GM21367 (cell line): ENCODE results near the gene MLXIP.
"Not testable (repeated sequence)": the region's sequence is repeated elsewhere in the genome, so short reads cannot be mapped to it uniquely, and the experiment has no call there.

Source experiments
- ATAC-seq: cut with Tn5 transposase; IDR thresholded peaks from one replicate; pipeline ENCODE4 v1.9.1; 2021; ENCODE audit not compliant: unreplicated experiment

MLXIP gene

GRCh38 chr12:122094137-122094734 lies 15.7 kb downstream of the MLXIP start:
- no peak for ATAC-seq

GRCh38 chr12:122094735-122095631 lies 16.4 kb downstream of the MLXIP start:
- no peak for ATAC-seq

GRCh38 chr12:122096014-122096413 lies 17.5 kb downstream of the MLXIP start:
- no peak for ATAC-seq

DNA sequence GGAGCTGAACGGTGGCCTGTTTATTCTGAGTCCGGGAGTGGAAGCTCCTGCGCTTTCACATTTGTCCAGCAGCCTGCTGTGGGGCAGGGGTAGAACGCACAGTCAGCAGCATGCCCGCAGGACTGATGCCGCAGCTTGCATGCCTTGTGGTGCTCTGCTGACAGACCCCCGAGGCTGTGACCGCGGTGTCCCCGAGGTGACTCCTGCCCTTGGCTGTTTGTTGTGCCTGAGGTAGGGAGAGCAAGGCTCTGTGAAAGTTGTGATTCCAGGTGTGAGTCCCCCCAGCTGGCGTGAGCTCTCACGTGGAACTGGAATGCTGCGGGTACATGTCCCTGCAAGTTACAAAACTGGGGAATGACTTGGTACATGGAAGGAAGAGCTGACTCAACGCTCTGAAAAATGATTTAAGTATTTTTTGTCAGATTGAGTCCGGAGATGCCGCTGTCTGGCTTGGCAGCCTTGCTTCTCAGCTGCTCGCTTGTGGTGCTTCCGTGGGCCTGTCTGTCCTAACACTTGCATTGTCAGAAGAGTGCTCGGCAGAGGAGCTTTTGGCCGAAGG lies 18.1 kb downstream of the MLXIP start:
- ATAC-seq: no peak

GRCh38 chr12:122097584-122097926 lies 19.0 kb downstream of the MLXIP start:
- no peak for ATAC-seq

DNA sequence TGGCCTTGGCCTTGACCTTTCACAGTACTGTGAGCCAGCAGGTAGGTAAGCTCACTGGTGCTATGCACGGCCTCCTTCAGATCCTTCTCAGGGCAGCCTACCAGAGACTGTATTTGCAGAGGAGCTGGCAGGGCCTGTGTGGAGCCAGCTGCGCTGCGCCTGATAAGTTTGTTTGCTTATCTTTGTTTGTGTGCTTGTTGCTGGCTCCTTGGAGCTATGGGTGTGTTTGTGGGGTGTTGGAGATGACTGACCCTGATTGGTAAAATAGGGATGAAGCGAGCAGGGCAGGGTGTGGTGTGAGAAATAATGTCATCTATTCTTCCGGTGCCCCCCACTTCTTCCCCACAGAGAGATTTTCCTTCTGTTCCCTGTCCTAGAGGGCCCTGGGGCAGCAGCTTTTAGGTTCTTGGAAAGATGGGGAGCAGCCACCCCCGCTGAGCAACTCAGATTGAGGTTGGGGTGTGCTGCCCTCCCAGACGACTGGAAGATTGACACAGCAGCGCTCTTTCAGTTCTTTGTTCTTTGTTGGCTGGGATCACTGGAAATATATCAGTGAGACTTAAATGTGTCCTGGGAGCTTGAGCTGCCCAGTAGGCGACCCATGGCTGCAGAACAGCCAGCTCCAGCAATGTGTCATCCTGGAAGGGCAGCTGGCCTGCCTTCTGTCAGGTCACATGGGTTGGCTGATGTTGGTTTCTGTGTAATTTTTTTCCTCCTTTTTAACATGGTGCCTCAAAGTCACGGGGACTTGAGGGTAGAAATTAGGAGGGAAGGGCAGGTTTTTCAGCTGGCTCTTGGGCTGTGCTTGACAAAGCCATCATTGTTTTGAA lies 19.6 kb downstream of the MLXIP start:
- ATAC-seq: no peak

- ATAC-seq: no peak
Measured at GRCh38 chr12:122099280-122099749, 20.8 kb downstream of the MLXIP start.

DNA sequence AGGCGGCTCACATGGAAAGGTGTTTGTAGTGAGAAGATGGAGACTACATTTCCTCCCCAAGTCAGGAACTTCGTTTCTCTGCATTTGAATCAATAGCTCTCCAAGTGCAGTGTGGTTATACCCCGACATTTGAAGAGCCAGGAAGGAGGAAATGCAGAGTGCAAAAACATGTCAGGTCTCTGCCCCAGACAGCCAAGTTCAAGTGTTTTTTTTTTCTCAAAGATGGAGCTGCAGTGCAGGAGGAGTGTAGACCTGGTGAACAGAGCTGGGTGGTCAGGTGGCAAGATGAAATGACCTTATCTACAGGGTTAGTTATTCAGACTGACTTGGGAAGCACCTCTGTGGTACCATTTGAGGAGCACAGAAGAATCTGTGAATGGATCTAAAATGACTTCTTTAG lies 21.3 kb downstream of the MLXIP start:
- ATAC-seq: no peak

GRCh38 chr12:122100568-122100967 lies 22.0 kb downstream of the MLXIP start:
- ATAC-seq: no peak

DNA sequence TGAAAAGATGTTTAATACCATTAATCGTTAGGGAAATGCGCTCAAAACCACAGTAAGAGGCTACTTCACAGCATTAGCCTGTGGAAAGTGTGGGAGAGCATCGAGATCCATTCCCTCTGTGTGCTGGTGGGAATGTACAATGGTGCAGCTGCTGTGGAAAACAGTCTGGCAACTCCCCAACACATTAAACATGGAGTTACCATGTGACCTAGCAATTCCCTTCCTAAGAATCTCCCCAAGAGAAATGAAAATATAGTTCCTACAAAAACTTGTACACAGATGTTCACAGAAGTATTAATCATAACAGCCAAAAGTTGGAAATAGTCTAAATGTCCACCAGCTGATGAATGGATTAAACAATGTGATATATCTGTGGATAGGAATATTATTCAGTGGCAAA lies 23.8 kb downstream of the MLXIP start:
- no peak for ATAC-seq

- ATAC-seq: no peak
Measured at GRCh38 chr12:122104844-122105243, 26.3 kb downstream of the MLXIP start.

DNA sequence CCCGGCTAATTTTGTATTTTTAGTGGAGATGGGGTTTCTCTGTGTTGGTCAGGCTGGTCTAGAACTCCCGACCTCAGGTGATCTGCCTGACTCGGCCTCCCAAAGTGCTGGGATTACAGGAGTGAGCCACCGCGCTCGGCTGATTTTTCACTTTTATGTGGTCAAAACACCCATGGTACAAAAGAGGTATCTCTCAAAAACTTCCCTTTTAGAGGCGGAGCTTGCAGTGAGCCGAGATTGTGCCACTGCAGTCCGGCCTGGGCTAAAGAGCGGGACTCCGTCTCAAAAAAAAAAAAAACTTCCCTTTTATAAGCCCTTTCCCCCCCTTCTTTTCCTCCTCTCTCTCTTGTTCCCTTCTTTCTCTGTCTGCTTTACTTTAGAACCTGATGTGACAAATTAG lies 26.9 kb downstream of the MLXIP start:
- not testable (repeated sequence) for ATAC-seq

DNA sequence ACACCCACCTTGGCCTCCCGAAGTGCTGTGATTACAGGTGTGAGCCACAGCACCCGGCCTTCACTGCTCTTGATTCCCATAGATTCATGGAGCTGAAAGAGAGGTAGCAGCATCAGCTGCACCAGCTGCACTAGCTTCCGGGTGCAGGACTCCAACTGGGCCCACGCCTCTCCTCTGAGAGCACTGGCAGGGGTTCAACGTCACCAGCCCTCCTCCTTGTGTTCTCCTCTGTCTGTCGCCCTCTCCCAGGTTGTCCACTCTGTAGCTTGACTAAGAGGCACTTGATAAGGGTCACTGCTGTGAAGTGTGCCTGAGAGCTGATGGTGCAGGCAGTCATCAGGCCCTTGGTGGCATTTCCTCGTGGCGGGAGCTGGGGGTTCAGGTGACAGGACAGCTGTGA lies 28.3 kb downstream of the MLXIP start:
- no peak for ATAC-seq

- no peak for ATAC-seq
Measured at GRCh38 chr12:122107261-122107660, 28.7 kb downstream of the MLXIP start.

DNA sequence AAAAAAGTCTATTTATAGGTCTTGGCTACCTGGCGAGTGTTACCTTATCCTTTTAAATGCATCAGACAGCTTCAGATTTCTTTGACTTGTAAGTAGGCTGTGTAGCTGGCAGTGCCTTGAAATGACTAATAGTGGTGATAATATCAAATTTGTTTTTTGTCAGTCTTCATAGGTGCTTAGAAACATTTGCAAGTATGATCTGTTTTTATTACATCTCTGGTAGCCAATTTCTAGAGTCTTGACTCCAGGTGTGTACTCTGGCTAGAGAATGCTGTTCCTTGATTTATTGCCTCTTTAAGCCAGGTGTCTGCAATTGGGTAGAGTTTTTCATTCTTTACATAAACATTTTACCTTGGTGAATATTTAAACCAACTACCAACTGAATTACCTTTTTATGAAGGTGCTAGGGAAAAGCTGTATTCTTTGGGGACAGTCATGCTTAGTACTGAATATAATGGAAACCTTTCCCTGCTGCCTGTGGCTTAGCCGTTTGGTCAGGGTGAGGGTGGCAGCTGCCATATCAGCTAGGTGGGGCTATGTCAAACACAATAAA lies 32.6 kb downstream of the MLXIP start:
- no peak for ATAC-seq

DNA sequence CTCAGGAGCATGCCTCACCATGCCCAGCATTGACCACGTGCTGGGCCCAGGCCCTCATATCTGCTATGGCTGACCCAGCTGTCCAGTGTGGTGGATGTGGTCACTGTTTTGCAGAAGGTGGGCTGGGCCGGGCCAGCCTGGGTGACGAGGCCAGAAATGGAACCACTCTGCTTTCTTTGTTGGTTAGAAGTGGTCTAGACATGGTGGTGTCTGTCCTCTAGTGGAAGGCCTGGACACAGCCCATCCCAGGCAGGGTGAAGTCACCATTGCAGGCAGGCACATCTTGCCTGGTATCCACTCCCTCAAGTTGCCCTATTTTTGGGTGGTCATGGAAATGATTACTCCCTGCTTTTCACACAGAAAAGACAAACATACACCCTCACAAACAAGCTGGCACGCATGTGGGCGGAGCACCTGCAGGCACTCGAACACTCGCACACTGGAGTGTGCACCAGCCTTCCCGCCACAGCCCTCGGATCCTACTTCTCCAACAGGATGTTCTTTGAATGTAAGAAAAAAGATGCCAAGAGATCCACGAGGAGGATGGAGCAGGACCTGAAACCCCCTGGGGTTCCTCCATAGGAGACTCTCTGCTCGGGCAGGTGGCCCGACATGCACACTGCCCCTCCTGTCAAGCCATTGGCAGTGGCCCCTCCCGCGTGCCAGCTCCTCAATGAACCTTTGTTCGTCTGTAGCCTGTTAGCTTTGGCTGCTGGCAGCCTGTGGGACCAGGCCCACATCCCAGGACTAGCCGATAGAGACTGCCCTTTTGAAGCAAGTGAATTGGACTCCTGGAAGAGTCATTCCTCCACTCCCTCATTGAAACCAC lies 38.4 kb downstream of the MLXIP start:
- no peak for ATAC-seq

- ATAC-seq: no peak
Measured at GRCh38 chr12:122117979-122118378, 39.4 kb downstream of the MLXIP start.

DNA sequence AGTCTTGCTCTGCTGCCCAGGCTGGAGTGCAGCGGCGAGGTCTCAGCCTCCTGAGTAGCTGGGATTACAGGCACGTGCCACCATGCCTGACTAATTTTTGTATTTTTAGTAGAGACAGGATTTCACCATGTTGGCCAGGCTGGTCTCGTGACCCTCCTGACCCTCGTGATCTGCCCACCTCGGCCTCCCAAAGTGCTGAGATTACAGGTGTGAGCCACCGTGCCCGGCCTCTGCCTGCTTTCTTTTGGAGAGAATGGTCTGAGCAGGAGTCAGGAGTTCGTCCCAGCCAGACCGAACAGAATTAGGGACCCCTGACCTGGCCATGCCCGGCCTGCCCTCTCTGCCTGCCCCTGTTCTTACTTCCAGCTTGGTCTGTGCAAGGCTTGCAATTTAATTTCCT lies 42.8 kb downstream of the MLXIP start:
- ATAC-seq: not testable (repeated sequence)

DNA sequence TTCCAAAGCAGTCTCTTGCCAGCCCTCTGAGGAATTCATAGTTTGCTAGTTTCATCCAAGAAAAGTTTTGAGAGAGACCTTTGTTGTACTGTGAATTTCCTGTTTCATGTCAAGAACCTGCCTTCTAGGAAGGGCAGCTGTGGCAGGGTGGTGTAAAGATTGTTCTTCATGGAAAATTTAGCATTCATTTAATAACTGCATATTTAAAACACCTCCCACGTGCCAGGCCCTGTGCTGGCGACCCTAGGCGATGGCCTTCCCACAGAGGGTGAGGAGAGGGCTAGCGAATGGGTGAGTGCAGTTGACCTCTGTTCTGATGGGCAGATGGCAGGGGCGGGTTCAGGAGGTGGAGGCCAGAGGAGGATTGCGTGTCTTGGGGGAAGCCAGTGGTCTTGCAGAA lies 43.2 kb downstream of the MLXIP start:
- no peak for ATAC-seq
